ENCODE results near the gene NECTIN1. TPM values are rescaled to one million over a fixed set of nuclear protein-coding genes. Genes with fewer than 3 reads are reported as not detected.

NECTIN1 gene
- total and polyA plus RNA-seq, 2 donors (not counting 3 experiments of a cell fraction or from before 2014, with no cell fraction given): 10.8 to 23.6 TPM

DNA sequence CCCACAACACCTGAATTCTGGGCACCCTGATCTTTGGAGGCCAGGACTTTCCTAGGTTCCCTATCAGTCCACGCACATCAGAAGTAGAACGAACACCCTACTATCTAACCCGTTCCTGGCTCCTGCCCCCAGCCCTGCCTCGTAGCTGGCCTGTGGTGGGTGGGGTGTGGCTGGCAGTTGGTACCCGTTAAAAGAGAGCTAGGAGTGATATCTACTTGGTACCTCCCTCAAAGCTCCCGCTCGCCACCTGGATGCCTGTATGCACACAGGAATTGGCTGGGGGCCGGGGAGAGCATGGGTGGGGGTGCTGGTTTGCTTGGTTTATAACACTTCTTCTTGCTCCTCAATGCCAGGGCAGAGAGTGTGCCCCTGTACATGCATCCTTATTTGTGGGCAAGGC, 14.0 kb upstream of the NECTIN1 start:
- Histone ChIP-seq H4K20me1 (replicated peaks; ENCODE audit: control insufficient read depth, extremely low read depth, insufficient read depth, low read length) (no peaks in the 10 kb centered on the region), H3K27me3 (ENCODE audit: control insufficient read depth in 2 of 2, insufficient read depth in 2 of 2, low read length in 2 of 2) (peaks cover 21 to 30% of the 10 kb centered on the region in 2 experiments), H3K4me2 (ENCODE audit: insufficient read depth, low read length) (no peak overlapping the region), H3K9me1 (replicated peaks; ENCODE audit: control insufficient read depth, extremely low read depth, insufficient read depth, low read length) (no peaks in the 10 kb centered on the region), H3K4me1 (ENCODE audit: control insufficient read depth, extremely low read depth, insufficient read depth, low read length) (no peaks in the 10 kb centered on the region), H2AFZ (ENCODE audit: low read depth, low read length) (no peak overlapping the region), H3K27ac (ENCODE audit: insufficient read depth, low read depth, low read length) (no peak overlapping the region), H3K9me3 (replicated peaks; ENCODE audit: control insufficient read depth, insufficient read depth, low read length) (no peaks in the 10 kb centered on the region), H3K79me2 (ENCODE audit: control insufficient read depth, insufficient read depth, low read length) (no peaks in the 10 kb centered on the region), H3K36me3 (ENCODE audit: control insufficient read depth in 2 of 2, extremely low read depth in 1 of 2, insufficient read depth in 2 of 2, low read length in 2 of 2) (no peaks in the 10 kb centered on the region), H3K9ac (replicated peaks; ENCODE audit: extremely low read depth, insufficient read depth, low read length) (no peak overlapping the region), H3K4me3 (replicated peaks in 1 of 3; ENCODE audit: insufficient read depth in 1 of 3, low read depth in 1 of 3, low read length in 3 of 3) (no peak overlapping the region)
- ChIA-PET CTCF (interaction anchor here (0.8 to 6.9 kb wide), 8 partner anchors 9 to 101 kb away, joined by 3 to 43 read pairs (median 3); partner anchors contain the start of gene NECTIN1), POLR2A (no interaction called here)
- intact Hi-C loops (cut with micrococcal nuclease): no loop called here
- DNase-seq (ENCODE audit: low read depth, low spot score) (no peak), FAIRE-seq (no peak)
- TF ChIP-seq MYC (IDR thresholded peaks at IDR 0.05; ENCODE audit: low read depth, low read length) (no peak), MAX (IDR thresholded peaks at IDR 0.05; ENCODE audit: insufficient read depth, insufficient read length) (no peak), CTCF (IDR thresholded peaks at IDR 0.05; ENCODE audit: extremely low read depth in 1 of 2, insufficient read depth in 1 of 2, low read depth in 1 of 2, low read length in 2 of 2) (no peak), POLR2AphosphoS5 (IDR thresholded peaks at IDR 0.05; ENCODE audit: insufficient read depth, low read depth, low read length) (no peak), EZH2 (IDR thresholded peaks at IDR 0.05; ENCODE audit: borderline replicate concordance, low read depth, low read length, severe bottlenecking) (no peak), JUN (IDR thresholded peaks at IDR 0.05; ENCODE audit: borderline replicate concordance, insufficient read depth, insufficient read length, low read depth) (no peak), POLR2A (IDR thresholded peaks at IDR 0.05; ENCODE audit: low read depth, low read length) (no peak), GATA2 (IDR thresholded peaks at IDR 0.05; ENCODE audit: insufficient read depth, insufficient read length, low read depth, low read length) (no peak), FOS (IDR thresholded peaks at IDR 0.05; ENCODE audit: borderline replicate concordance, insufficient read depth, low read length) (no peak)
- BruUV-seq (replicated peaks): no TSS peak
- dilution Hi-C loops (cut with MboI; ENCODE audit: extremely low pct_ligation_motif_present, low sequenced_read_pairs): no loop called here

Data from endothelial cell of umbilical vein (primary cell).